Coronary artery (tissue), 2 donors: ENCODE results near the gene EPGN.

Experiments
- DNase-seq: peaks from one replicate; pipeline ENCODE4 v3.0.0-alpha.2; 2017; ENCODE audit warnings: low spot score
- H3K27ac ChIP-seq, 2 donors: fragments of 200-600 bp; sonication (generic); one replicate each; pipeline ENCODE4 v1.5.1; 2016 to 2019
- H3K4me3 ChIP-seq: fragments of 200-600 bp; sonication (generic); 2 replicates; pipeline ENCODE4 v1.5.1; 2016; ENCODE audit warnings: mild to moderate bottlenecking, moderate library complexity
- CTCF ChIP-seq: fragments of 200-600 bp; sonication (generic); IDR thresholded peaks from one replicate; pipeline ENCODE4 v1.5.1; 2019; ENCODE audit warnings: antibody characterized with exemption

Gene EPGN

GRCh38 chr4:74316397-74316796, 8.1 kb downstream of the EPGN start:
- Histone ChIP-seq H3K27ac (no peak overlapping the region), H3K4me3 (no peak overlapping the region)
- no peak for DNase-seq
- TF ChIP-seq CTCF, result no peak

- no peak overlapping the region for H3K4me3 ChIP-seq
- DNase-seq, result no peak
- no peak overlapping the region for H3K27ac ChIP-seq
- TF ChIP-seq CTCF, result no peak
Measured at GRCh38 chr4:74317616-74318246, 9.5 kb downstream of the EPGN start.

GRCh38 chr4:74318276-74318675, 10.0 kb downstream of the EPGN start:
- no peak overlapping the region for H3K27ac ChIP-seq
- no peak for TF ChIP-seq CTCF
- no peak overlapping the region for H3K4me3 ChIP-seq
- no peak for DNase-seq

GRCh38 chr4:74319470-74319869, 11.2 kb downstream of the EPGN start:
- no peak overlapping the region for H3K4me3 ChIP-seq
- no peak for DNase-seq
- no peak for TF ChIP-seq CTCF
- H3K27ac ChIP-seq, result no peak overlapping the region

GRCh38 chr4:74320559-74321118, 12.4 kb downstream of the EPGN start:
- DNase-seq, result no peak

GRCh38 chr4:74322301-74322700, 14.0 kb downstream of the EPGN start:
- Histone ChIP-seq H3K27ac (no peak overlapping the region), H3K4me3 (no peak overlapping the region)
- DNase-seq, result no peak
- TF ChIP-seq CTCF, result no peak

More at GRCh38 chr4:74320559-74321118, 12.4 kb downstream of the EPGN start:
- no peak for TF ChIP-seq CTCF
- H3K27ac ChIP-seq, result no peak overlapping the region
- H3K4me3 ChIP-seq, result no peak overlapping the region

- Histone ChIP-seq H3K27ac (no peak overlapping the region), H3K4me3 (no peak overlapping the region)
- DNase-seq, result no peak
- TF ChIP-seq CTCF, result no peak
Measured at GRCh38 chr4:74323663-74324062, 15.4 kb downstream of the EPGN start.
